Neural progenitor cell (in vitro differentiated cells): ENCODE results near the gene UQCRQ. TPM values are rescaled to one million over a fixed set of nuclear protein-coding genes. Genes with fewer than 3 reads are reported as not detected.

Experiments
- DNase-seq: peaks from one replicate; pipeline ENCODE4 v3.0.0-alpha.2; 2016; ENCODE audit warnings: low spot score
- H2AFZ ChIP-seq: fragments of 200-600 bp; sonication (generic); replicated peaks from 2 replicates; pipeline ENCODE4 v1.6.1; 2016; ENCODE audit warnings: antibody characterized with exemption
- H3F3A ChIP-seq: fragments of 200-600 bp; sonication (generic); 2 replicates; pipeline ENCODE4 v1.6.1; 2016; ENCODE audit warnings: antibody characterized with exemption, low read depth
- H3K27ac ChIP-seq: fragments of 200-600 bp; sonication (generic); 2 replicates; pipeline ENCODE4 v1.5.1; 2016; ENCODE audit warnings: mild to moderate bottlenecking
- H3K27me3 ChIP-seq: fragments of 200-600 bp; sonication (generic); 2 replicates; pipeline ENCODE4 v1.6.1; 2016; ENCODE audit warnings: mild to moderate bottlenecking, moderate library complexity
- H3K36me3 ChIP-seq: fragments of 200-600 bp; sonication (generic); 2 replicates; pipeline ENCODE4 v1.5.1; 2016
- H3K4me1 ChIP-seq: fragments of 200-600 bp; sonication (generic); 2 replicates; pipeline ENCODE4 v1.6.1; 2016; ENCODE audit warnings: mixed run types
- H3K4me2 ChIP-seq: fragments of 200-600 bp; sonication (generic); 2 replicates; pipeline ENCODE4 v1.6.1; 2016
- H3K4me3 ChIP-seq: fragments of 200-600 bp; sonication (generic); 2 replicates; pipeline ENCODE4 v1.5.1; 2016
- H3K79me2 ChIP-seq: fragments of 200-600 bp; sonication (generic); 2 replicates; pipeline ENCODE4 v1.6.1; 2016; ENCODE audit warnings: low read depth
- H3K9ac ChIP-seq: fragments of 200-600 bp; sonication (generic); 2 replicates; pipeline ENCODE4 v1.6.1; 2016
- H3K9me3 ChIP-seq: fragments of 200-600 bp; sonication (generic); 2 replicates; pipeline ENCODE4 v1.5.1; 2016; ENCODE audit warnings: low read depth
- H4K20me1 ChIP-seq: fragments of 200-600 bp; sonication (generic); 2 replicates; pipeline ENCODE4 v1.6.1; 2016; ENCODE audit warnings: low read depth
- H3K27ac Mint-ChIP-seq: 3 replicates; pipeline ENCODE4 v1.8.0; 2021; ENCODE audit warnings: mixed read lengths
- H3K27me3 Mint-ChIP-seq: 2 replicates; pipeline ENCODE4 v1.8.0; 2022; ENCODE audit warnings: low read depth, mild to moderate bottlenecking, inconsistent platforms, moderate library complexity, mixed read lengths; ENCODE audit not compliant: insufficient read depth
- H3K36me3 Mint-ChIP-seq: 3 replicates; pipeline ENCODE4 v1.8.0; 2021; ENCODE audit warnings: mixed read lengths
- H3K4me1 Mint-ChIP-seq: 3 replicates; pipeline ENCODE4 v1.8.0; 2021; ENCODE audit warnings: mixed read lengths
- H3K4me3 Mint-ChIP-seq: 3 replicates; pipeline ENCODE4 v1.8.0; 2021; ENCODE audit warnings: mild to moderate bottlenecking, moderate library complexity, mixed read lengths
- H3K9me3 Mint-ChIP-seq: 3 replicates; pipeline ENCODE4 v1.8.0; 2020; ENCODE audit warnings: mixed read lengths
- CTCF ChIP-seq: fragments of 200-600 bp; sonication (generic); IDR thresholded peaks from 2 replicates; pipeline ENCODE4 v1.5.1; 2017; ENCODE audit warnings: antibody characterized with exemption, mild to moderate bottlenecking
- EZH2 ChIP-seq: fragments of 200-600 bp; sonication (generic); IDR thresholded peaks from 2 replicates; pipeline ENCODE4 v1.6.1; 2017; ENCODE audit warnings: antibody characterized with exemption, mild to moderate bottlenecking, moderate library complexity
- EZH2phosphoT487 ChIP-seq: fragments of 200-600 bp; sonication (generic); IDR thresholded peaks from 2 replicates; pipeline ENCODE4 v1.6.1; 2017; ENCODE audit warnings: antibody characterized with exemption
- total RNA-seq: library from RNA; depleted of rRNA; stranded (reverse); fragments of >200 nt; gene quantifications from 2 replicates; pipeline ENCODE4 v1.2.3, GENCODE V29; 2015; ENCODE audit warnings: low replicate concordance

Gene UQCRQ
- total RNA-seq, 1 donor from 2014 or later: 45.0 TPM

DNA sequence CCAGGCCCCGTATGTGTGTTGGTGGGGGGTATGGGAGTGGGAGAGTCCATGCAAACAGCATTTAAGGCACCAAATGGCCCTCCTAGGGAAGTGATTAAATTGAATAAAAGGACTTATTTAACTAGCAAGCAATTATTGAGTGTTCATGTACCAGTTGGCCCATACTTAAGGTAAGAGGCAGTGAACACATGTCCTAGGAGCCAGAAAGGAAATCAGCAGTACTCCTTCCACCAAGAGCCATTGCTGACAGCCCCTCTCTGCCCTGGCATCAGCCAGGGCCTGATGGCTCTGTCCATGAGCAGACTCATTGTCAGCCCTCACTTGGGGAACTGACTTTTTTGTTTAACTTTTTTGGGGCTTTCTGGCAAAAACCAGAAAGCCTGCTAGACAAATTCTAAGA is 25.5 kb upstream of the UQCRQ start:
- Mint-ChIP-seq H3K27me3 (peaks cover 8% of the 10 kb centered on the region), H3K9me3 (no peaks in the 10 kb centered on the region), H3K4me1 (peaks cover 8% of the 10 kb centered on the region), H3K4me3 (no peak overlapping the region), H3K27ac (no peak overlapping the region), H3K36me3 (no peaks in the 10 kb centered on the region)
- Histone ChIP-seq H3K27ac (no peak overlapping the region), H2AFZ (no peak overlapping the region), H3K27me3 (no peaks in the 10 kb centered on the region), H3K4me1 (peaks cover 8% of the 10 kb centered on the region), H3K36me3 (no peaks in the 10 kb centered on the region), H3F3A (no peaks in the 10 kb centered on the region), H3K4me2 (no peak overlapping the region), H3K9me3 (no peaks in the 10 kb centered on the region), H3K4me3 (no peak overlapping the region), H3K9ac (no peak overlapping the region), H3K79me2 (no peaks in the 10 kb centered on the region), H4K20me1 (no peaks in the 10 kb centered on the region)
- DNase-seq: no peak
- TF ChIP-seq EZH2 (no peak), CTCF (no peak)

DNA sequence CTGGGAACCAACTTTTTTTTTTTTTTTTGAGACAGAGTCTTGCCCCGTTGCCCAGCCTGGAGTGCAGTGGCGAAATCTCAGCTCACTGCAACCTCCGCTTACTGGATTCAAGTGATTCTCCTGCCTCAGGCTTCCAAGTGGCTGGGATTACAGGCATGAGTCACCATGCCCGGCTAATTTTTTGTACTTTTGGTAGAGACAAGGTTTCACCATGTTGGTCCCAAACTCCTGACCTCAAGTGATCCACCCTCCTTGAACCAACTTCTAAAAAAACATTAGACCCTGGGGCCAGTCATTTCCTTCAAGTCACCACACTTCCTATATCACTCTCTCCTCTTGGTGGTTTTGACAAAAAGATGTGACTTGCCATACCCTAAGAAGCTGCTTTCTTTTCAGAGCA is 25.1 kb upstream of the UQCRQ start:
- H3K9me3 Mint-ChIP-seq: no peaks in the 10 kb centered on the region
- TF ChIP-seq EZH2phosphoT487 (no peak), EZH2 (no peak), CTCF (no peak)
- Histone ChIP-seq H3K9ac (no peak overlapping the region), H3K27me3 (no peaks in the 10 kb centered on the region), H3K9me3 (no peaks in the 10 kb centered on the region), H3K36me3 (no peaks in the 10 kb centered on the region), H3K79me2 (no peaks in the 10 kb centered on the region), H3K4me3 (no peak overlapping the region), H3K4me2 (no peak overlapping the region), H3K27ac (no peak overlapping the region), H3F3A (no peaks in the 10 kb centered on the region), H4K20me1 (no peaks in the 10 kb centered on the region), H3K4me1 (peaks cover 8% of the 10 kb centered on the region), H2AFZ (no peak overlapping the region)
- DNase-seq: no peak
- peaks cover 8% of the 10 kb centered on the region for H3K4me1 Mint-ChIP-seq
- no peak overlapping the region for H3K27ac Mint-ChIP-seq
- peaks cover 8% of the 10 kb centered on the region for H3K27me3 Mint-ChIP-seq
- H3K4me3 Mint-ChIP-seq: no peak overlapping the region
- no peaks in the 10 kb centered on the region for H3K36me3 Mint-ChIP-seq

DNA sequence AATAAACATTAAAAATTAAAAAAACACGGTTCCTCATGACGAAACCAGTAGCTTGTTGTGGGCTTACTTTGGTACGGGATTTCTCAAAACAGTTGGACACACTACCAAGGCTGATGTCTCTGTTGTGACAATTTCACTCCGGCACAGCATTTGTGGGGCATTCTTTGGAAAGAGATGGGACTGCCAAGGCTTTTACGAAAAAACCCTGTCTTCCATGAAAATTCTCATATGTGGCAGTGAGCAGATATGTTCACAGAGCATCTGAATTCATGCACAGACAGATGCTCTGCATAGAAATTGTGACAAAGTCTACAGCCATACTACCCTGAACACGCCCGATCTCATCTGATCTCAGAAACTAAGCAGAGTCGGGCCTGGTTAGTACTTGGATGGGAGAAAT is 18.2 kb upstream of the UQCRQ start:
- no peak overlapping the region for H3K27ac Mint-ChIP-seq

More for the DNA sequence above, 18.2 kb upstream of the UQCRQ start:
- Histone ChIP-seq H3K4me1 (no peaks in the 10 kb centered on the region), H3K79me2 (no peaks in the 10 kb centered on the region), H3K9ac (no peak overlapping the region), H3K4me3 (no peak overlapping the region), H3K4me2 (no peak overlapping the region), H4K20me1 (no peaks in the 10 kb centered on the region), H3K27me3 (no peaks in the 10 kb centered on the region), H2AFZ (no peak overlapping the region), H3K9me3 (no peaks in the 10 kb centered on the region), H3F3A (no peaks in the 10 kb centered on the region), H3K36me3 (no peaks in the 10 kb centered on the region), H3K27ac (no peak overlapping the region)
- no peak for TF ChIP-seq CTCF
- no peak for TF ChIP-seq EZH2
- TF ChIP-seq EZH2phosphoT487: no peak
- H3K27me3 Mint-ChIP-seq: peaks cover 8% of the 10 kb centered on the region
- H3K9me3 Mint-ChIP-seq: no peaks in the 10 kb centered on the region
- H3K4me1 Mint-ChIP-seq: no peaks in the 10 kb centered on the region
- no peak overlapping the region for H3K4me3 Mint-ChIP-seq
- H3K36me3 Mint-ChIP-seq: no peaks in the 10 kb centered on the region
- no peak for DNase-seq
